ENCODE measurements around the gene GABRG3.

DNA sequence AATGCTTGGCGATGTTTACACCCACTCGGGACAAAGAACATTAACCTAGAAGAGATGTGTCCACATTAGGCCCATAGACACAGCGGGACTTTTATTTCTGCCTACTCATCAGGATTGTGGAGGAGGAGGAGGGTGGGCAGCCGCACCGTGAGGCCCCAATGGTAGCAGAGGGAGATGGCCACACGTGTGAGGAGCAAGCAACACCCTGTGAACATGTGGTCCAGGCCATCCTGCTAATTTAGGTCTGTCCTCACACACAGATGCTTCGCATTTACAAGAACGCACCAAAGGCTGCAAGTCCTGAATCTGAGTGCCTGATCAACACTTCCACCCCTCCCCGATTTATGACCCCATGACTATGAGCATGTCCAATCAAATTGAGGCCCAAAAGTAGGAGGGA lies 560.0 kb downstream of the GABRG3 start:
- TF ChIP-seq, protein P1, sequence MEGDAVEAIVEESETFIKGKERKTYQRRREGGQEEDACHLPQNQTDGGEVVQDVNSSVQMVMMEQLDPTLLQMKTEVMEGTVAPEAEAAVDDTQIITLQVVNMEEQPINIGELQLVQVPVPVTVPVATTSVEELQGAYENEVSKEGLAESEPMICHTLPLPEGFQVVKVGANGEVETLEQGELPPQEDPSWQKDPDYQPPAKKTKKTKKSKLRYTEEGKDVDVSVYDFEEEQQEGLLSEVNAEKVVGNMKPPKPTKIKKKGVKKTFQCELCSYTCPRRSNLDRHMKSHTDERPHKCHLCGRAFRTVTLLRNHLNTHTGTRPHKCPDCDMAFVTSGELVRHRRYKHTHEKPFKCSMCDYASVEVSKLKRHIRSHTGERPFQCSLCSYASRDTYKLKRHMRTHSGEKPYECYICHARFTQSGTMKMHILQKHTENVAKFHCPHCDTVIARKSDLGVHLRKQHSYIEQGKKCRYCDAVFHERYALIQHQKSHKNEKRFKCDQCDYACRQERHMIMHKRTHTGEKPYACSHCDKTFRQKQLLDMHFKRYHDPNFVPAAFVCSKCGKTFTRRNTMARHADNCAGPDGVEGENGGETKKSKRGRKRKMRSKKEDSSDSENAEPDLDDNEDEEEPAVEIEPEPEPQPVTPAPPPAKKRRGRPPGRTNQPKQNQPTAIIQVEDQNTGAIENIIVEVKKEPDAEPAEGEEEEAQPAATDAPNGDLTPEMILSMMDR (IDR thresholded peaks at IDR 0.05) = no peak
- TF ChIP-seq POLR2A (IDR thresholded peaks at IDR 0.05) = no peak
